HG02588 (cell line): ENCODE data around the gene VSNL1.

Experiments
- ATAC-seq: cut with Tn5 transposase; IDR thresholded peaks from one replicate; pipeline ENCODE4 v1.9.1; 2021; ENCODE audit warnings: mild to moderate bottlenecking, moderate library complexity; ENCODE audit not compliant: unreplicated experiment

The VSNL1 gene

DNA sequence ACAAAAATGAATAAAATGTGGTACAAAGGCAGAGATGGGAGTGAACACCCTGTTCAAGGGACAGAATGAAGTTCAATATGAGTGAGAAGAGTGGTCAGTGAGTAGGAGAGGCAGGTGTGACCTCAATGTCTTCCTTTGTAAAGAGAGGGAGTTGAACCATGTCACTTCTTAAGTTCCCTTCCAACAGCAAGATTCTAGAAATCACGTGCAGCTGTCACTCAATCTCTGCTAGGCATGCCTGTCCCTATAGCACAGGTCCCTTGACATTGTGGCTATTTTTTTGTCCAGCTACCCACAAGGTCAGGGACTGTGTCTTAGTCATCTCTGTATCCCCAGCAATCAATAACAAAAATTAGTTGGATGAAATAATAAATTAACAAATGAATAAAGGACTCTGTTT lies 66.9 kb downstream of the VSNL1 start:
- ATAC-seq, result no peak

GRCh38 chr2:17608251-17608650 lies 67.8 kb downstream of the VSNL1 start:
- ATAC-seq, result no peak

- ATAC-seq, result no peak
These were observed 70.0 kb downstream of the VSNL1 start for GRCh38 chr2:17610521-17610920.

DNA sequence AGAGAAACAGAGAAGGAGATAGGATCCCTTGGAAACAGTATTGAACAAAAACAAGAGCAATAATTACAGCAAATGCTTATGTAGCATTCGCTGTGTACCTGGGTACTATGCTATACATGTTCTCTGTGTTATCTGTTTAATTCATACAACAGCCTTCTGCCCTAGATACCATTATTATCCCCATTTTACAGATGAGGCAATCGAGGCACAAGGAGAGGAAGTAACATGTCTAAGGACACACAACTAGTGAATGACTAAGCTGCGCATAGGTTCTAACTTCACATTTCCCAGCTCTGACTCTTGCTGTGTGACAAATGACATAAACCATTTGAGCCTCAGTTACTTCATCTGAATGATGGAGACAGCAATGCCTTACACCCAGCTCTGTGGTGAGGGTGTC lies 70.5 kb downstream of the VSNL1 start:
- ATAC-seq, result no peak

- ATAC-seq, result no peak
These were observed 73.9 kb downstream of the VSNL1 start for GRCh38 chr2:17614174-17614930.

GRCh38 chr2:17615147-17615546 lies 74.7 kb downstream of the VSNL1 start:
- no peak for ATAC-seq

- ATAC-seq, result no peak
These were observed 75.3 kb downstream of the VSNL1 start for GRCh38 chr2:17615728-17616351.

- no peak for ATAC-seq
These were observed 75.9 kb downstream of the VSNL1 start for GRCh38 chr2:17616405-17616804.

DNA sequence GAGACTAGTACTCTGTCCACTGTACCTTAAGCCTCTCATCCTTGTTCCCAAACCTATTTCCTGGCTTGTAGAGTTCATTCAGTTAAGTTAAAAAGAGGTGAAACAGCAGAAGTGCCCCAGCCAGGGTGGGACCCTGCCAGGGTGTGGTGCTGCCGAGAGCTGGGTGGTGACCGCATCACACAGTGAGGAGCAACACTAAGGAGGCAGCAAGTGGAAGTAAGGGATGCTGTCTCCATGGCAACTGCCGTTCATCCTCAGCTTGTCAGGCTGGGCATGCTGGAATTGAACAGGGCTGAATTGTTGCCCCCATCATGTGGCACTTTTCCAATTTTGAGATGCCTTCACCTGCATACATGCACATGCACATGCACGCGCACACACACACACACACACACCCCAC lies 77.0 kb downstream of the VSNL1 start:
- no peak for ATAC-seq

GRCh38 chr2:17617955-17618354 lies 77.5 kb downstream of the VSNL1 start:
- no peak for ATAC-seq

GRCh38 chr2:17620280-17620679 lies 79.8 kb downstream of the VSNL1 start:
- no peak for ATAC-seq

- no peak for ATAC-seq
These were observed 80.3 kb downstream of the VSNL1 start for GRCh38 chr2:17620841-17621240.

- no peak for ATAC-seq
These were observed 81.3 kb downstream of the VSNL1 start for GRCh38 chr2:17621781-17622180.

DNA sequence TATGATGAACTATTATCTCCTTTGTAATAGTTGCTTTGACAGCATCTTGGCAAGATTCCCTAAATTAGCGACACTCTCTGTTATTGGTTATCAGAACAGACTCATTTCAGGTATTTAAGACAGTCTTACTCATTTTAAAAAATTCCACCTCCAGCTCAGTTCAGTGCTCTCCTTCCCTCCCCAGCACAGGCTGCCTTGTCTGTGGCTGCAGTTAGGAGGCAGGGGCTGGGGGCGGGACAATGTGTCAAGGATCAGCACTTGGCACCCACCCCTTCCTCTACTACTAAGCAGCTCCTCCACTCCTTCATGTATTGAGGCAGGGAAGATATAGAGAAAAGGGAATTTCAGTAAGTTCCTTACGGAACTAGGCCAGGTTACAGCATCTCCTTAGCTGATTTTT lies 85.0 kb downstream of the VSNL1 start:
- ATAC-seq, result no peak

DNA sequence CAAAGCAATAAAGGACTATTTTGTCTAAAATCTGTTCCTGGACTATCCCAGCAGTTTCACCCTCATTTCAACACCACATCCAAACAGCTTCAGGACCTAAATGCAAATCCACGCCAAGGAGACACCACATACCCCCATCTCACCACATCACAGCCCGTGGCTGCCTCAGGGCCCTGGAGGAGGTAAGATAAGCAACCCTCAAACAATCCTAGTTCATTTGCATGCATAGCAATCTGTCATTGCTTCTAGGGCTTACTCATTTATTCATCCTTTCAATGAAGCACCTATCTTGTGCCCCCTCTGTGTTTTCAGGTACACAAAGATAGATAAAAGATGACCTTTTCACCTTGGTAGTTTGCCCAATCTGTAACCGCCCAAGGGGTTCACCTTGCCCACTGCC lies 86.5 kb downstream of the VSNL1 start:
- ATAC-seq, result no peak

DNA sequence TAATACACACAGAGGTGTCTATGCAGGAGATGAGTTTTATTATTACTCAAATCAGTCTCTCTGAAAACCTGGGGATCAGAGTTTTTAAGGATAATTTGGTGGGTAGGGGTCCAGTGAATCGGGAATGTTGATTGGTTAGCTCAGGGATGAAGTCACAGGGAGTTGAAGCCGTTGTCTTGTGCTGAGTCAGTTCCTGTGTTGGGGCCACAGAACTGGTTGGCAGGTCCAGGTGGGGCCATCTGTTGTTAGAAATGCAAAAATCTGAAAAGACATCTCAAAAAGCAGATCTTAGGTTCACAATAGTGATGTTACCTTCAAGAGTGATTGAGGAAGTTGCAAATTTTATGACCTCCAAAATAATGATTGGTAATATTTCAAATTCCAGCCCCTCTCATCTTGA lies 86.9 kb downstream of the VSNL1 start:
- no peak for ATAC-seq

DNA sequence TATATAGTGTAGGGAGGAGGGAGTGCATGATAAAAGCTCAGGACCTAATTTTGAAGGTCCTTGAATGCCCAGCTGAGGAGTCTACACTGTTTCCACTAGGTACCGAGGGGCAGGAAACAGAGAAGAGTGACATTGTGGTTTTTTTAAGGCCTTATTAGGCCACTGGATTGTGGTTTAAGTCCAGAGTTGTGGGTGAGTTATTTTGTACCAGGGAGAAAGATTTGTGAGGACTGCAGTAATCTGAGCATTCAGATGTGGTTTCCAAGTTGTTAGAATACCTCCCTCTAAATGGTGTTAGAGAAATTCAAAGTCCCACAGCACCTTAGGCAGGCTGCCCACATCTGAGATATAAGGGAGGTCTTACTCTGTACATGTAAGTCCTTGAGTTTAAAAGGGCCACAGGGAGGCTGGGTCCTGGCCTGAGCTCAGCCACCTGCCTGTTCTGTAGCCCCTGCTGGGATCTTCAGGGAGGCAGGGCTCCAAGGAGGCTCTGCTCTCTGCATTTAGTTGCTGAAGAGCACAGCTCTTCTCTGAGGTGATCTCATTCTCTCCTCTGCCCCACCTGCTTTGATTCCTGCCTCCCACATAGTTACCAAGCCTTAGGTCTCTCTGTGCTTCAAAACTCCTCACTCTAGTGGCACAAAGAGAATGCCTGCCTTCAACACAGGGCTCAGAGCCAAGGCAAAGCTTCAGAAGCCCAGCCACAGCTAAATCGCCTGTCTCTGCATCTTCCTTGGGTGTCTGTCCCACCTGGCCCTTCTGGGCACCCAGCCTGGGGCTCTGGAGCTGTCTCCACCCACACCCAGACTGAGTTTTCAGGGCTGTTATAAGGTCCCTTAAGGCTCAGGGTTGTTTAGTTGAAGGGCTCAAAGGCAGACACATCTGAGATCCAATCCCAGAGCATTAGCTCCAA lies 88.1 kb downstream of the VSNL1 start:
- no peak for ATAC-seq

DNA sequence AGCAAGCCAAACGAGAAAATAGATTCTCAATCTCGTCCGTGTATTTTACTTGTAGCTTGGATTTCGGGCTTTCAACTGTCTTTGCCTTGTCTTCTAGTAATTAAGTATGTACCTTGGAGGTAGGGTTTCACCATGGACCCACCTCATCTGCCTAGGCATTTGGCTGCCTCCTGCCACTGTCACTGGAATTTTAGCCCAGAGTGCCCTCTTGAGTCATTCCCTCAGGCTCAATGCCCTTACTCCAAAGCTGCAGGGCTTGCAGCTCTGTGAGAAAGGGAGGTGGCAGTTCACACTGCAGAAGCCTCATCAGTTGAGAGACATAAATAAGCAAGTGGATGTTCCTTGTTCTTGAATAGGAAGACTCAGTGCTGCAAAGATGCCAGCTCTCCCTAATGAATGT lies 89.6 kb downstream of the VSNL1 start:
- ATAC-seq, result no peak

GRCh38 chr2:17634997-17635396 lies 94.5 kb downstream of the VSNL1 start:
- no peak for ATAC-seq

DNA sequence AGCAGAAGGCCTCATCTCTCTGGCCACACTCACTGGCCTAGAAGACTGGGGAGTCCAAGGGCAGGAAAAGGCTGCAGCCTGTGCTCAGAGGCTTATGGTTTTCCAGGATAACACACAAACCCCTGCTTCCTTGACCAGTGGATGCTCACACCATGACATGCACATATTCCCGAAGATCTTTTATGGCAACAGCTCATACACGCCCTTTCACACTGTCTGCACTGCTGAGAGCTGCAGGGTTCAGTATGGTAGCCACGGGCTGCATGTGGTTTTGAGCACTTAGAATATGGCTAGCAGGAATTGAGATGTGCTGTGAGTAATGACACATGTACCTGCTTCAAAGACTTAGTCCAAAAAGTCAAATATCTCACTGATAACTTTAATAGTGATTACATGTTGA lies 95.8 kb downstream of the VSNL1 start:
- ATAC-seq, result no peak

- ATAC-seq, result no peak
These were observed 96.8 kb downstream of the VSNL1 start for GRCh38 chr2:17637131-17637906.
